Endothelial cell of umbilical vein (primary cell): ENCODE measurements around the gene CD247. TPM values are rescaled to one million over a fixed set of nuclear protein-coding genes. Genes with fewer than 3 reads are reported as not detected.

ENCODE experiments used
- BruUV-seq: library from RNA; stranded (reverse); fragments of 400-500 nt; replicated peaks from 2 replicates; lab custom pipeline; 2021; lab: Mats Ljungman, UMichigan
- CTCF ChIA-PET: fragments of 300-600, 350-600 bp; sonication (Branson Sonifier 250); formaldehyde crosslinking; loops from one replicate; lab custom pipeline; 2021; ENCODE audit warnings: antibody characterized with exemption, inconsistent platforms; lab: Charles Lee
- POLR2A ChIA-PET: fragments of 300-600, 350-600 bp; sonication (Branson Sonifier 250); formaldehyde crosslinking; loops from one replicate; lab custom pipeline; 2021; ENCODE audit warnings: antibody characterized with exemption, inconsistent platforms; lab: Charles Lee
- DNase-seq: peaks from one replicate; pipeline ENCODE4 v3.0.0-alpha.2; 2011; ENCODE audit warnings: low read depth, low spot score
- FAIRE-seq: peaks from 2 replicates; lab custom pipeline; 2011; peaks lifted over from hg19 to GRCh38; lab: Jason Lieb, UNC
- H2AFZ ChIP-seq: 2 replicates; pipeline ENCODE4 v1.6.0; 2012; ENCODE audit warnings: low read depth, low read length, control low read depth, inconsistent platforms
- H3K27ac ChIP-seq: 2 replicates; pipeline ENCODE4 v1.5.1; 2011; ENCODE audit warnings: low read depth, mild to moderate bottlenecking, control low read depth, low read length, moderate library complexity; ENCODE audit not compliant: insufficient read depth
- H3K27me3 ChIP-seq, 2 experiments: 2 replicates each; pipeline versions ENCODE4 v1.6.0 to v1.6.1; 2011; ENCODE audit warnings: low read length in 2 of 2, mixed read lengths in 1 of 2; ENCODE audit not compliant: control insufficient read depth in 2 of 2, insufficient read depth in 2 of 2
- H3K36me3 ChIP-seq, 2 experiments: 2 replicates in 1 of 2; 3 replicates in 1 of 2; pipeline ENCODE4 v1.5.1; 2011; ENCODE audit warnings: low read length in 2 of 2, mild to moderate bottlenecking in 1 of 2, moderate library complexity in 1 of 2; ENCODE audit not compliant: control insufficient read depth in 2 of 2, insufficient read depth in 2 of 2; ENCODE audit errors: extremely low read depth in 1 of 2
- H3K4me1 ChIP-seq: 3 replicates; pipeline ENCODE4 v1.5.1; 2011; ENCODE audit warnings: mild to moderate bottlenecking, low read length; ENCODE audit not compliant: control insufficient read depth, insufficient read depth; ENCODE audit errors: extremely low read depth
- H3K4me2 ChIP-seq: 2 replicates; pipeline ENCODE4 v1.6.1; 2011; ENCODE audit warnings: low read length, control low read depth, mixed read lengths; ENCODE audit not compliant: insufficient read depth
- H3K4me3 ChIP-seq, 3 experiments: fragments of 200-600 bp in 1 of 3; sonication (generic), shearing (Covaris generic) in 1 of 3; replicated peaks in 1 of 3; 2 replicates each; pipeline ENCODE4 v1.5.1; 2011 to 2016; ENCODE audit warnings: control low read depth in 3 of 3, low read length in 3 of 3, mild to moderate bottlenecking in 2 of 3, inconsistent platforms in 1 of 3, low read depth in 1 of 3, moderate library complexity in 1 of 3; ENCODE audit not compliant: insufficient read depth in 1 of 3
- H3K79me2 ChIP-seq: 2 replicates; pipeline ENCODE4 v1.6.0; 2012; ENCODE audit warnings: low read length, inconsistent platforms; ENCODE audit not compliant: control insufficient read depth, insufficient read depth
- H3K9ac ChIP-seq: replicated peaks from 2 replicates; pipeline ENCODE3; 2011; ENCODE audit warnings: low read length, control low read depth; ENCODE audit not compliant: insufficient read depth; ENCODE audit errors: extremely low read depth
- H3K9me1 ChIP-seq: replicated peaks from 3 replicates; pipeline ENCODE4 v1.6.0; 2011; ENCODE audit warnings: mild to moderate bottlenecking, low read length; ENCODE audit not compliant: control insufficient read depth, insufficient read depth; ENCODE audit errors: extremely low read depth
- H3K9me3 ChIP-seq: replicated peaks from 2 replicates; pipeline ENCODE4 v1.5.1; 2012; ENCODE audit warnings: low read length, inconsistent platforms; ENCODE audit not compliant: control insufficient read depth, insufficient read depth
- H4K20me1 ChIP-seq: replicated peaks from 2 replicates; pipeline ENCODE3; 2011; ENCODE audit warnings: mild to moderate bottlenecking, low read length; ENCODE audit not compliant: control insufficient read depth, insufficient read depth; ENCODE audit errors: extremely low read depth
- CTCF ChIP-seq, 2 donors: IDR thresholded peaks; 1 replicate in 1 of 2; 2 replicates in 1 of 2; pipeline ENCODE4 v1.5.1; 2011; ENCODE audit warnings: low read length in 2 of 2, mild to moderate bottlenecking in 2 of 2, moderate library complexity in 2 of 2, control low read depth in 1 of 2, inconsistent platforms in 1 of 2, low read depth in 1 of 2; ENCODE audit not compliant: insufficient read depth in 1 of 2; ENCODE audit errors: extremely low read depth in 1 of 2
- EZH2 ChIP-seq: IDR thresholded peaks from 2 replicates; pipeline ENCODE4 v1.6.1; 2012; ENCODE audit warnings: borderline replicate concordance, low read depth, mild to moderate bottlenecking, moderate library complexity, low read length, inconsistent platforms; ENCODE audit not compliant: severe bottlenecking
- FOS ChIP-seq: IDR thresholded peaks from 2 replicates; pipeline ENCODE4 v1.6.1; 2011; ENCODE audit warnings: mild to moderate bottlenecking, low read length, moderate library complexity, borderline replicate concordance; ENCODE audit not compliant: insufficient read depth
- GATA2 ChIP-seq: IDR thresholded peaks from 2 replicates; pipeline ENCODE4 v1.7.0; 2011; ENCODE audit warnings: low read depth, mild to moderate bottlenecking, moderate library complexity, mixed read lengths, low read length; ENCODE audit not compliant: insufficient read length, insufficient read depth
- JUN ChIP-seq: IDR thresholded peaks from 2 replicates; pipeline ENCODE4 v1.6.1; 2011; ENCODE audit warnings: borderline replicate concordance, low read depth; ENCODE audit not compliant: insufficient read length, insufficient read depth
- MAX ChIP-seq: IDR thresholded peaks from 2 replicates; pipeline ENCODE4 v1.6.1; 2011; ENCODE audit not compliant: insufficient read depth, insufficient read length
- MYC ChIP-seq: IDR thresholded peaks from one replicate; pipeline ENCODE4 v1.6.1; 2011; ENCODE audit warnings: mild to moderate bottlenecking, low read depth, low read length
- POLR2A ChIP-seq: IDR thresholded peaks from 2 replicates; pipeline ENCODE4 v1.6.1; 2012; ENCODE audit warnings: low read depth, mild to moderate bottlenecking, control low read depth, low read length
- POLR2AphosphoS5 ChIP-seq: IDR thresholded peaks from 2 replicates; pipeline ENCODE4 v1.6.1; 2012; ENCODE audit warnings: low read depth, mild to moderate bottlenecking, control low read depth, low read length, moderate library complexity; ENCODE audit not compliant: insufficient read depth
- dilution Hi-C: fragments of 300-500 bp; cut with MboI; formaldehyde crosslinking; loops from one replicate; pipeline ENCODE4 v1.15.0; 2019; ENCODE audit warnings: low sequenced_read_pairs; ENCODE audit not compliant: extremely low pct_ligation_motif_present
- intact Hi-C: fragments of 100-400 bp; cut with micrococcal nuclease; formaldehyde crosslinking; loops from one replicate; pipeline ENCODE4 v1.10.0; 2022
- polyA plus RNA-seq, 4 experiments: library from polyadenylated mRNA; depleted of rRNA in 3 of 4; stranded (reverse) in 3 of 4; unstranded in 1 of 4; fragments of >200 nt; gene quantifications; 2 replicates each; pipeline versions ENCODE4 v1.2.1 to v1.2.3, GENCODE V29; 2011 to 2012; ENCODE audit warnings: missing spikeins in 1 of 4
- total RNA-seq: library from RNA; stranded (reverse); gene quantifications from 2 replicates; pipeline ENCODE4 v1.2.3, GENCODE V29; 2021

CD247 gene
- total and polyA plus RNA-seq, 2 donors (not counting 3 experiments of a cell fraction or from before 2014, with no cell fraction given), result not detected

- CTCF ChIA-PET, result no interaction called here
- Histone ChIP-seq H3K4me3 (no peak overlapping the region), H3K4me1 (no peaks in the 10 kb centered on the region), H4K20me1 (no peaks in the 10 kb centered on the region), H3K36me3 (no peaks in the 10 kb centered on the region), H2AFZ (no peak overlapping the region), H3K27me3 (no peaks in the 10 kb centered on the region), H3K79me2 (no peaks in the 10 kb centered on the region), H3K27ac (no peak overlapping the region), H3K9ac (no peak overlapping the region), H3K4me2 (no peak overlapping the region), H3K9me3 (no peaks in the 10 kb centered on the region), H3K9me1 (no peaks in the 10 kb centered on the region)
- intact Hi-C loops, result no loop called here
- no peak for DNase-seq
- TF ChIP-seq CTCF (IDR thresholded peaks at IDR 0.05; ENCODE audit: extremely low read depth in 1 of 2, insufficient read depth in 1 of 2, low read depth in 1 of 2, low read length in 2 of 2) (no peak), GATA2 (no peak), FOS (no peak)
- POLR2A ChIA-PET, result no interaction called here
- dilution Hi-C loops, result no loop called here
- BruUV-seq, result no TSS peak
- no peak for FAIRE-seq
Measured at GRCh38 chr1:167430134-167430848, 88.0 kb downstream of the CD247 start.

GRCh38 chr1:167429612-167430011 is 88.7 kb downstream of the CD247 start:
- dilution Hi-C loops, result no loop called here
- Histone ChIP-seq H3K4me2 (no peak overlapping the region), H3K9ac (no peak overlapping the region), H2AFZ (no peak overlapping the region), H3K27ac (no peak overlapping the region), H3K27me3 (no peaks in the 10 kb centered on the region), H4K20me1 (no peaks in the 10 kb centered on the region), H3K79me2 (no peaks in the 10 kb centered on the region), H3K9me1 (no peaks in the 10 kb centered on the region), H3K9me3 (no peaks in the 10 kb centered on the region), H3K36me3 (no peaks in the 10 kb centered on the region), H3K4me3 (no peak overlapping the region), H3K4me1 (no peaks in the 10 kb centered on the region)
- BruUV-seq, result no TSS peak
- POLR2A ChIA-PET, result no interaction called here
- CTCF ChIA-PET, result no interaction called here
- no peak for FAIRE-seq
- TF ChIP-seq FOS (no peak), POLR2AphosphoS5 (no peak), POLR2A (no peak), MYC (no peak), MAX (no peak), CTCF (IDR thresholded peaks at IDR 0.05; ENCODE audit: extremely low read depth in 1 of 2, insufficient read depth in 1 of 2, low read depth in 1 of 2, low read length in 2 of 2) (no peak), EZH2 (no peak), JUN (no peak), GATA2 (no peak)
- no peak for DNase-seq
- intact Hi-C loops, result no loop called here
